Measurements from ENCODE around the gene OLFML3.
"Not testable (repeated sequence)": the region's sequence is repeated elsewhere in the genome, so short reads cannot be mapped to it uniquely, and the experiment has no call there.

The OLFML3 gene

DNA sequence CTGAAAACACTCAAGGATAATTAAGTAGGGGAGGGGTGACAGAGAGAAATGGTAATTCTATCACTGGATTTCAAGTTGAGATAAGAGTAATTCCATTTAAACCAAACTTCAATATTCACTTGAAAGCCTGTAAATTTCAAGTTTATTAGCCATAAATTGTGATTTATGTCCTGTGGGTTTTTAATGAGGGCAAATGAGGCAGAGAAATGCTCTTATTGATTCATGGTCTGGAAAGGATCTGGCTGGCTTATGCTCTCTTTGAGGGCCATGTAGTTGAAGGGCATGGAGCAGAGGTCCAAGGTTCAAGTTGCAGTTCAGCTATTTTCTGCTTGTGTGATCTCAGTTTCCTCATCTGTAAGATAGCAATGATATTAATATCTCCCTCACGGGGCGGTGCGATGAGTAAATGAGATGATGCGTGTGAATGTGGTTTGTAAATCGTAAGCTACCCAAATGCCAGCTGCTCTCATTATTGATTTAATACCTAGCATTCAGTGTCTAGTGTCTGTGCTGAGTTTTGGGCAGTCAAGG lies 12.3 kb downstream of the OLFML3 start:
- DNase-seq (ENCODE audit: low read depth in 2 of 2), result no peak

DNA sequence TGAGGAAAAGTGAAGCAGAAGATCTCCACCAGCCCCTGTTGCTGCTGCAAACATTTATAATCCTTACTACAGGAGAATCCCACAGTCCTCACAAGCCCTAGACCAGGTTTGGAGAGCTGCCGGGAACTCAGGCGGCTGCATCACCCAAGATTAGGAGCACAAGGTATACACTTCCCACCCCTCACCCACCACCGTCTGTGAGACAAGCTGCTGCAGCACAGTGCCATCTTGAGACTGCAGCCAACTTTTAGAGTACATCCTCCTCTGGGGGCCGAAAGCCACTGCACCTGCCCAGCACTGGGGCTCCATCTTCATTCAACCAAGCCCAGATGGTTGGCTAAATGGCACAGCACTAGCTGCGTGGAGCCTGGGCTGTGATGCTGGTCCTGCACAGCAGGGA lies 13.8 kb downstream of the OLFML3 start:
- DNase-seq (ENCODE audit: low read depth in 2 of 2), result no peak

DNA sequence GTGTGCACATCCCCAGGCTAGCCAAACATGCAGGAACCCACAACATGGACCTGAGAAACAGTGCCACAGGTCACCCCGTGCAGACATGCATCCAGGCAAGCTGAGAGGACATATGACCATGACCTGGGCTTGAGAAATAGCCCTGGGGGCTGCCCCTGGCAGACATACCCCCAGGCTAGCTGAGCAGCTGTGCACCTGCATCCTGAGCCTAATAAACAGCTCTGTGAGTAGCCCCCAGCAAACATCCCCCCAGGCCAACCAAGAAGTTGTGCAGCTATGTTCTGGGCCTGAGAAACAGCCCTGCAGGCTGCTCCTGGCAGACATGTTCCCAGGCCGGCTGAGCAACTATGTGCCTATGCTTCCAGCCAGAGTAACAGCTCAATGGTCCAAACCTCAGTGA lies 14.5 kb downstream of the OLFML3 start:
- no peak for DNase-seq (ENCODE audit: low read depth in 2 of 2)

DNA sequence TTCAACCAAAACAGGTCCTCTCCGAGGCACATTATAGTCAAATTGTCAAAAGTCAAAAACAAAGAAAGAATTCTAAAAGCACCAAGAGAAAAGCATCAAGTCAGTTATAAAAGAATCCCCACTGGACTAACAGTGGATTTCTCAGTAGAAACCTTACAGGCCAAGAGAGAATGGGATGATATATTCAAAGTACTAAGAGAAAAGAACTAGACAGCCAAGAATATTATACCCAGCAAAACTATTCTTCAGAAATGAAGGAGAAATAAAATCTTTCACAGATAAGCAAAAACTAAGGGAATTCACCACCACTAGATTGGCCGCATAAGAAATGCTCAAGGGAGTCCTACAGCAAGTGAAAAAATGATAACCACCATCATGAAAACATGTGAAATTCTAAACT lies 16.1 kb downstream of the OLFML3 start:
- DNase-seq (ENCODE audit: low read depth in 2 of 2), result no peak

DNA sequence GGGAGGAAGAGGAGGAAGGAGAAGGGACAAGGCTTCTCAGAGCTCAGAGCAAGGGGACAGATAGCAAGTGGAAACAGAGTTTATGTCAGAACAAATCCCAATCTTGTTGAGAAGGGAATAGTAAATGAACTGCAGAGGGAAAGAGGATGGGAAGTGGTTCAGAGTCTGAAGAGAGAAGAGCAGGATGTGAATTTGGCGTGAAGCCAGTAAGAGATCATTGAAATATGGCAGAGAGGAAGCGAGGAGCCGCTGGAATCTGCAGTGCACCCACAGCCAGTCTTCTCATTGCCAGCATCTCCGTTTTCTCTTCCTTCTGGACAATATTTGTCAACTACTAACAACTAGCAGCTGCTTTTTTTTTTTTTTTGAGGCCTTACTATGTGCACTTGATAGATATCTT lies 19.1 kb downstream of the OLFML3 start:
- DNase-seq (ENCODE audit: low read depth in 2 of 2), result no peak

DNA sequence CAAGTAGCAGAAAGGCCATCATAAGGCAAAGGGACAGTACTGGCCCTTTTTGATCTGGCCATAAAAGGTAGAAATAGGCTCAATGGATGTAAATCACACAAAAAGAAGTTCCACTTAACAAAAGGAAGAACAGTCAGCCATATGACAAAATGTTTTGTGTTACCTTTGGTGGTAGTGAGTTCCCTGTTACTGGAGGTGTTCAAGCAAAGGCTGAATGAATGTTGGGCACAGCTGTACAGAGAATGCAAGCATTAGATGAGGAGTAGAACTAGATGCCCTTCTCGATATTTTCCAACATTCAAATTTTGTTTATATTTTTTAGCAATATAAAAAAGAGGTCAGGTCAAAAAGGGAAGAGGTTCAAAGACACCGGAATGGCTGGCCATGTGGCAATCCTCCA lies 20.0 kb downstream of the OLFML3 start:
- DNase-seq (ENCODE audit: low read depth in 2 of 2), result no peak

DNA sequence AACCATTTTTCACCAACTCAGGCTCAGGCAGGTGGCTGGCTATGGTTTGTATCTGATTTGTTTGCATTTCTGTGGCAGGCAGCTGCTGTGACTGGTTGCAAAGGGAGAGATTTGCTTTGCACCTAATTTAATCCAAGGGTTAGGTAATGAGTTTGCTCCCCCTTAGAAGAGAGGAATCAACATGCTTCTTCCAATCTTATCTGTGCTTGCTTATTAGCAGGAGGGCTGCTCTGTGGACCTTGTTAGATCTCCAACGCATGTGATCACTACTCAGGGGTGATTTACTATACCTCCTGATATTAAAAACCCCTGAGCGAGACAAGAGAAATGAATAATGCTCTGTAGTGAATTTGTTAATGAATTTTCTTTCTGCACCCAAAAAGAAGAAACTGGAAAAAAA lies 20.5 kb downstream of the OLFML3 start:
- DNase-seq (ENCODE audit: low read depth in 2 of 2), result no peak

DNA sequence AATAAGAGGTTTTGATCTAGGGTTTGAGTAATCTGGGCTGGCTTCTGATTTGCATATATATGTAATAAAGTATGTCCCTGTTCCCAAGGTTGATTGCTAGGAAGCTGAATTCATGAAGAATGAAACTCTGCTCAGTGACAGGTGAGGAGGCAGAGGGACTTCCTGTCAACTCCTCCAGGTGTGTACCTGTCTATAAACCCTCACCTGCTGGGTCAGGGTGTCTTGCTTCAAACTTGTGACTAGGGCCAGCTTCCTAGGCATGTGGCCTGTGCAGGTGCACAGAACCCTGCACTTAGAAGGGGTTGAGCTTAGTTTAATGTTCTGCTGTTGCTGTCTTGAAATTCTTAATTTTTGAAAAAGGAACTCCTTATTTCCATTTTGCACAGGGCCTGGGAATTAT lies 21.1 kb downstream of the OLFML3 start:
- DNase-seq (ENCODE audit: low read depth in 2 of 2), result no peak

DNA sequence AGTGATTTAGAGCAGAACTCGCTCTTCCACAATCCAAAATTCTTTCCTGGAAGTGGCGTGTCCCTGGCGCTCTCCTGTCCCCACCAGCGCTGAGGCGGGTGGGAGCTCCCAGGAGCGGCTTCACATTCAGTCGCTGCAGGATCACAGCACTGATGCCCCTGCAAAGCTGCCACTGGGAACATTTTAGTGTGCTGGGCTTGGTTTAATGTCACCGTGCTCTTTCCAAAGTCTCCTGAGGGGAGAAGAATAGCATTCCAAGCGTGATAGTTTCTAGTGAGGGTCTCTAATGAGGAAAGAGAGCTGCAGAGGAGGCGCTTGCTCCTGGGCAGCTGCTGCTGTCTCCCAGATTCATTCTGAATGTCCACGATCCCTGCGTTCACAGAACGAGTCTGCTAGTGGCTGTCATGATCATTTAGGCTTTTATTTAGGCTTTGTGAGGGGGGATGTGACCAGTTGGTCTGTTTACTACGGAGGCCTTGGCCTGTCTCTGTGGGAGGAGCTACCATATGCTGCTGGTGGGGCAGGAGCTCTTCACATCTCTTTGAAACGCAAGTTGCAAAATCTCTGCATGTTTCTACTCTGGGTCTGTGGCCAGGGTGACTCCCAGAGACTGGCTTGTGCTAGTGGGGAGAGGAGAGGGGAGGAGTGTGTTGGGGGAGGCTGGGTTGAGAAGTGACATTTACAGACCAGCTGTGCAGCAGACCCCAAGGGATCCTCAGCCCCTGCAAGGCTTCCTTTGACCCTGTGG lies 23.4 kb downstream of the OLFML3 start:
- DNase-seq (ENCODE audit: low read depth in 2 of 2), result no peak

DNA sequence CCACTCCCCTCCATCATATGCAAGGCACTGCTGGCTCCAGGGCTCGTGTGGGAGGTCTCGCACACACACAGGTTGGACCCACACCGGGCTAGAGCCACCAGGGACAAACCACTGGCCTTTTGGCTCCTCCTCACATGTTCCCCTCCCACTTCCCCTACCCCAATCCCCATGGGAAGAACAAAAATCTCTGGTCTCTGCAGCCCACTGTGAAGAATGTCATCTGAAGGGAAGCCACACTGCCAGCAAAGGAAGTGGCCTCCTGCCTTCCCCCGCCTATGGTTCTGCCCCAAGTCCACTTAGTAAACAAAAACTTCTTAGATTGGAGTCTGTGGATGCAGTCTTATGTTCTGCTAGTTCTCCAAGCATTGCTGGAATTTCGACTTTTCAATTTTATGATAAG lies 24.2 kb downstream of the OLFML3 start:
- no peak for DNase-seq (ENCODE audit: low read depth in 2 of 2)

DNA sequence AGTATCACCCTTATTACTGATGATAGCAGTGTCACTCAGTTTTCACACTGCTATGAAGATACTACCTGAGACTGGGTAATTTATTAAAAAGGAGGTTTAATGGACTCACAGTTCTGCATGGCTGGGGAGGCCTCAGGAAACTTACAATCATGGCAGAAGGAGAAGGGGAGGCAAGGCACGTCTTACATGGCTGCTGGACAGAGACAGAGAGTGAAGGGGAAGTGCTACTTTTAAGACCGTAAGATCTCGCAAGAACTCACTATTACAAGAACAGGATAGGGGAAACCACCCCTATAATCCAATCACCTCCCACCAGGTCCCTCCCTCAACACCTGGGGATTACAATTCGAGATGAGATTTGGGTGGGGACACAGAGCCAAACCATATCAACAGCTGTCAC lies 27.6 kb downstream of the OLFML3 start:
- not testable (repeated sequence) for DNase-seq (ENCODE audit: low read depth in 2 of 2)

DNA sequence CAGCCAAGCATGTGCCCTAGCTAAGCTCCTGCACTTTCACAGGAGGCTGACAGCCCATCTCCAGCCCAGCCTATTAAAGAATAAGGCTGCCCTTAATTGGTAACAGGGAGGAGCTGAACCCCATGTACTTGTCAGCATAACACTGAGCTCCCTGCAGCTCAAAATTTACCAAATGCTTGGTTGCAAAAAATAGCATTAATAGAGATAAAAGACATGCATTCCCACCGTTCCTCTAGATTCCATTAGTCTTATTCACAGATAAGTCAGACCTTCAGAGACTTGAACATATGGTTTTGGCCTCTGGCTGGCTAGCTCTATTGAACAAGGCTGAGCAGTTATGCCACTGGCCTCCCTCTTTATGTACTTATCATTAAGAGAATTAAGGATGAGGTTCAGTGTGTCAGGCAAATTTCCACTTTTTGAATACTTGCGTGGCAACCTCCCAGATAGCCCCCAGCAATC lies 29.2 kb downstream of the OLFML3 start:
- no peak for DNase-seq (ENCODE audit: low read depth in 2 of 2)

DNA sequence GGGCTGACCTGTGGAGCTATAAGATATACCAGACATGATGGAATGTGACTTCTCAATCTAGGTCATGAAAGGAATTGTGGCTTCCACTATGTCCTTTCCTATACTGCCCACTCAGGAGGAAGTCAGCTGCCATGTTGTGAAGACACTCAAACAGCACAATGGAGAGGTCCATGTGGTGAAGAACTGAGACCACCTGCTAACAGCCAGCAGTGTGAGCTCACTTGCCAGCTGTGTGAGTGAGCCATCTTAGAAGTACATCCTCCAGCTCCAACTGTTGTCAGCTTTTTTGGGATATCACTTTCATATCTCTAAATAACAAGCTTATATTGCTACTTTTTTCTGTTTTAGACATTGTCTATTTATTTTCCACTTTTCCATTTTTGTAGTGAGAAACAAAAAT lies 29.7 kb downstream of the OLFML3 start:
- DNase-seq (ENCODE audit: low read depth in 2 of 2), result no peak

DNA sequence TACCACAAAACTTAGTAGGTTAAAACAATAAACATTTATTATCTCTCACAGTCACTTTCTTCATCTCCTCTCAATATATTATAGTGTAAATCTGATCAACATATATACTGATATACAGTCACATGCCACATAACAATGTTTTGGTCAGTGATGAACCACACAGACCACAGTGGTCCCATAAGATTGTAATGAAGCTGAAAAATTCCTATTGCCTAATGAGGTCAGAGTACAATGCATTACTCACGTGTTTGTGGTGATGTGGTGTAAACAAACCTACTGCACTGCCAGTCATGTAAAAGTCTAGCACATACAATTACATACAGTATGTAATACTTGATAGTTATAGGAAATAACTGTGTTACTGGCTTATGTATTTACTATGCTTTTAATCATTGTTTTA lies 30.1 kb downstream of the OLFML3 start:
- DNase-seq (ENCODE audit: low read depth in 2 of 2), result no peak

DNA sequence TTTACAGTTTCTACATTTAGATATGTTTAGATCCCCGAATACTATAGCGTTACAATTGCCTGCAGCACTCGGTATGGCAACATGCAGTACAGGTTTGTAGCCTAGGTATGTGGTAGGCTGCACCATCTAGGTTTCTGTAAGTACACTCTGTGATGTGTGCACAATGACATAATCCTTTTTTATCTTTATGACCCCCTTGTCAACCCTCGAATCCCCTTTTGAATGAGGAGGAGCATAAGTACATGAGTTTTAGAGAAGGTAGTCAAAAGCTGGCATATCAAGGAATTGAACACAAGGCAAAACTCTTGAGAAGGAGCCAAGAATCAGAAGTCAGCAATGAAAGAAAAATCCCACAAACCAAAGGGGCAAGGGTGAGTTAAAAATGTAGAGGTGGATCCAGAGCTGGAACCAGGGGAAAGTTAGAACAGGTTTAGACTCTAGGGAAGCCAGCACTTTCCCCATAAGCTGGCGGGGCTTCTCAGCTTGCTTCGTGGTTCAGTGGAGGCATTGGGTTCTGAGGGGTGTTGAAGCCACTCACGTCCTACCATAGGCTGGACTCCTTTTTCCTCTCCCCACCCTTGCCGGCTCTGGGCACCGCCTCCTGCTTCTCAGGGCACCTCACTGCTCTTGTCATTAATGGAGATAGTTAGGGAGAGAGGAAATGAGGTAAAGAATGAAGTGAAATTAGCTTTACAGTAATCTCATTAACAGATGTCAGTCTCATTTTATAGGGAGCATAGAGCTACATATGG lies 31.3 kb downstream of the OLFML3 start:
- DNase-seq (ENCODE audit: low read depth in 2 of 2), result no peak

DNA sequence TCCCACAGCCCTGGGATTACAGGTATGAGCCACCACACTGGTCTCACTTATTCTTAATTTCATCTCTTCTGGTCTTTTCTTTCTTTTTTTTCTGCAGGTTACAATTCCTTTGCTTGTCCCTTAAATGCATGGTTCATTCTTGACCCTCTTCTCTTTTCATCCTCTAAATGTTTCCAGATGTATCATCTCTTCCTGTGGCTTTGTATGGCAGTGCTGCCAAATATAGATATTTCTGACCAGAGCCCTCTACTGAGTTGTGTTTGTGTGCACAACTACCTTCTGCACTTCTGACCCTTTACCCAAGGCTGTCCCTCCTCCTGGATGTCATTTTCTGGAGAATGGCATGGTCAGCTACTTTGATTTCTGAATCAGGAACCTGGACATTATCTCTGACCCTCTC lies 32.5 kb downstream of the OLFML3 start:
- no peak for DNase-seq (ENCODE audit: low read depth in 2 of 2)

DNA sequence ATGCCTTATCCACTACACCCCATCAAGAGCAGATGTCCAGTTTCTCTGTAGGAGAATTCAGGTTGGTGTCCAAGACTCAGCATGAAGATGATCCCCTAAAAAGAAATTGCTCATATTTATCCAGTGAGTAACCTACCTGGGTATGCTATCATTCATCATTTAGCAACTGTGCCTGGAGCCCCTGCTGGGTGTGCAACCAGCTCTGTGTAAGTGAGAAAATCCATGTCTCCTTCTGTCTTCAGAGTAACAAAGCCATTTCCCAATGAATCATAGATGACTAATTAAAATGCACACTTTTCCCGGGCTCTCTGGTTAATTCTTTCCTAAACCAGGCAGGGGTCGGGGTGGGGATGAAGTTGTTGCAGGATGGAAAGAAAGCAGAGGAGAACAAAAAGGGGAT lies 35.8 kb downstream of the OLFML3 start:
- no peak for DNase-seq (ENCODE audit: low read depth in 2 of 2)

DNA sequence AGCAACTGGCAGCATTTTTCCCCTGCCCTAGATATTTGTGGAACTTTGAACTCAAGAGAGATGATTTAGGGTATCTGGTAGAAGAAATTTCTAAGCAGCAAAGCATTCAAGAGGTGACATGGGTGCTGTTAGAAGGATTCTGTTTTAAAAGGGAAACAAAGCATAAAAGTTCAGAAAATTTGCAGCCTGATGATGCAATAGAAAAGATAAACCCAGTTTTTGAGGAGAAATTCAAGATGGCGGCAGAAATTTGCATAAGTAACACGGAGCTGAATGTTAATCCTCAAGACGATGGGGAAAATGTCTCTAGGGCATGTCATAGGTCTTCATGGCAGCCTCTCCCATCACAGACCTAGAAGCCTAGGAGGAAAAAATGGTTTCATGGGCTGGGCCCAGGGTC lies 40.5 kb downstream of the OLFML3 start:
- DNase-seq (ENCODE audit: low read depth in 2 of 2), result not testable (repeated sequence)

DNA sequence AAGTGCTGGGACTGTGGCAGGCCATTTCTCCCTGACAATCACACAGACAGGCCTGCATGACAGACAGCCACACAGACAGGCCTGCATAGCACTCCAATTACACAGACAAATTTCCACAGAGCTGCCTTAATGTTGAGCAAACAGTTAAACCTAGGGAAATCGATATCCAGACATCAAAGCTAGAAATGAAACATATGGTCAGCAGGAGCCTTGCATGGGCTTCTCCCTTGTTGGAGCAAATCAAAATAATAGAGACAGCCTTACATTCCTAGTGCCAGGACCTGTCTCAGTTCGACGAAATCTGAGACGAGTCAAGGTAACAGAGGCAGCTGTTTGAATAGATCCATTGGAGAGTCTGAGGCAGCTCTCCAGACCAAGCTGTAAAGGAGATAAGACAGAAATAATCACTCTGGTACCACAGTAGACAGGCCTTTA lies 42.4 kb downstream of the OLFML3 start:
- no peak for DNase-seq (ENCODE audit: low read depth in 2 of 2)

DNA sequence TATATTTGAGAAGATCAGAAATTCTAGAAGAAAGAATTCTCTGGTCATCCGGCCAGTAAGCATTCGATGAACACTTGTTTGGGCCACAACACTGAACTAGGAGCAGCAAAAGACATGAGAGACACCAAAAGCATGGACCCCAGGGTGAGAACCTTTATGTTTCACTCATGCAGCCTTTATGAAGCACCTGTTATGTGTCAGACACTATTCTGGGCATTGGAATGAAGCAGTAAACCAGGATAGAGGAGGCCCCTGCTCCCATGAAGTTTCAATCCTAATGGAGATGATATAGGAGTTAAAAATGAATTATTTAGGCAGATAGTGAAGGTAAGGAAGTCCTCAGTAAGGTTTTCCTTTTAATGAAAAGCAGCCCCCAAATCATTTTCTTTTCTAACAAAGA lies 43.6 kb downstream of the OLFML3 start:
- no peak for DNase-seq (ENCODE audit: low read depth in 2 of 2)

DNA sequence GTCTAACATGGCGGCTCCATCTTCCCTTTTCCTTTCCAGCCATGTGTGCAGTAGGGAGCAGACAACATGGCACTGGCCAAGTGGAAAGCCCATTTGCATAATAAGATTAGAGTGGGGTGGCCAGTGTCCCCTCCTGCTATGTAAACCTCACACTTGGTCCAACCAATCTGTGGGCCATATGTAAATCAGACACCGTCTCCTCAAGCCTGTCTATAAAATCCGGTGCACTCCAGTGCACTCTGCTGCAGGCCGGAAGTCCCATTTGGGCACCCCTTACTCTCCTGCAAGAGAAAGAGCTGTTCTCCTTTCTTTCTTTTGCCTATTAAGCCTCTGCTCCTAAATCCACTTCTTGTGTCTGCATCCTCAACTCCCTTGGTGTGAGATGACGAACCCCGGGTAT lies 44.1 kb downstream of the OLFML3 start:
- no peak for DNase-seq (ENCODE audit: low read depth in 2 of 2)

DNA sequence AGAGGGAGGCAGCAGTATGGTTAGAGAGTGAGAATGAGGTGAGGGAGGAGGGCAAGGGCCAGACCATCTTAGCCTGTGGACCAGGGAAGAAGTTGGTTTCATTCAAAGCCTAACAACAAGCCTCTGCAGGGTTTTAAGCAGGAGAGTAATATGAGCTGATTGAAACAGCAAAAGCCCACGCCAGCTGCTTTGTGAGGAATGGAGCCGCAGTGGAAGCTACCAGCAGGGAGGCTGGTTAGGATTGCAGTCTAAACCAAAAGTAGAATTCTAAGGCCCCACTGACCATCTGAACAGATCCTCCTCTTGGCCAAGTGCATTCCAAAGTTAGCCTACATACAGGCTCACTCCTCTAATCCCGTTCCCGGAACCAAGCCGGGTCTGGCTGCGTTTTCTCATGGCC lies 44.8 kb downstream of the OLFML3 start:
- DNase-seq (ENCODE audit: low read depth in 2 of 2), result no peak
